Measurements from ENCODE around the gene HDGFL3. TPM values are rescaled to one million over a fixed set of nuclear protein-coding genes. Genes with fewer than 3 reads are reported as not detected.
"Not testable (repeated sequence)": the region's sequence is repeated elsewhere in the genome, so short reads cannot be mapped to it uniquely, and the experiment has no call there.

Gene HDGFL3
- total RNA-seq, 6 donors from 2014 or later: 16.8 to 36.8 (median 22.8) TPM

GRCh38 chr15:83160741-83161140, 46.9 kb downstream of the HDGFL3 start:
- H3K36me3 ChIP-seq: peaks cover 0 to 18% (median 2%) of the 10 kb centered on the region in 4 donors
- H3K9me3 ChIP-seq: no peaks in the 10 kb centered on the region
- no peak overlapping the region for H3K27ac ChIP-seq
- no peak for ATAC-seq (ENCODE audit: low FRiP score in 2 of 2)
- no peaks in the 10 kb centered on the region for H3K4me1 ChIP-seq
- H3K4me3 ChIP-seq: no peak overlapping the region
- 95 to 96% methylated on average over 3 of the region's 3 CpGs for WGBS, 2 donors
- no peaks in the 10 kb centered on the region for H3K27me3 ChIP-seq
- DNase-seq: no peak
- TF ChIP-seq POLR2A (IDR thresholded peaks at IDR 0.05) (no peak), CTCF (IDR thresholded peaks at IDR 0.05) (no peak), POLR2AphosphoS5 (IDR thresholded peaks at IDR 0.05) (no peak), EP300 (IDR thresholded peaks at IDR 0.05) (no peak)

- TF ChIP-seq EP300 (IDR thresholded peaks at IDR 0.05) (no peak), CTCF (IDR thresholded peaks at IDR 0.05) (no peak), POLR2AphosphoS5 (IDR thresholded peaks at IDR 0.05) (no peak), POLR2A (IDR thresholded peaks at IDR 0.05) (no peak)
- DNase-seq (no peak), ATAC-seq (ENCODE audit: low FRiP score in 2 of 2) (no peak)
- Histone ChIP-seq H3K27ac (no peak overlapping the region), H3K36me3 (peaks cover 0 to 18% (median 2%) of the 10 kb centered on the region in 4 donors), H3K27me3 (no peaks in the 10 kb centered on the region), H3K4me3 (no peak overlapping the region), H3K9me3 (no peaks in the 10 kb centered on the region), H3K4me1 (no peaks in the 10 kb centered on the region)
- 74 to 82% methylated on average over 1 of the region's 1 CpG for WGBS, 2 donors
Measured at GRCh38 chr15:83158393-83158792, 49.2 kb downstream of the HDGFL3 start.

- Histone ChIP-seq H3K9me3 (no peaks in the 10 kb centered on the region), H3K27ac (no peak overlapping the region), H3K27me3 (no peaks in the 10 kb centered on the region), H3K36me3 (peaks cover 0 to 26% (median 2%) of the 10 kb centered on the region in 4 donors), H3K4me3 (no peak overlapping the region), H3K4me1 (no peaks in the 10 kb centered on the region)
- ATAC-seq (ENCODE audit: low FRiP score in 2 of 2) (no peak), DNase-seq (no peak)
- TF ChIP-seq CTCF (IDR thresholded peaks at IDR 0.05) (no peak), POLR2A (IDR thresholded peaks at IDR 0.05) (no peak), EP300 (IDR thresholded peaks at IDR 0.05) (no peak), POLR2AphosphoS5 (IDR thresholded peaks at IDR 0.05) (no peak)
- WGBS, 2 donors: 64 to 83% methylated on average over 1 of the region's 1 CpG
Measured at GRCh38 chr15:83155942-83156341, 51.7 kb downstream of the HDGFL3 start.

- no peaks in the 10 kb centered on the region for H3K27me3 ChIP-seq
- H3K4me1 ChIP-seq: no peaks in the 10 kb centered on the region
- DNase-seq (no peak), ATAC-seq (ENCODE audit: low FRiP score in 2 of 2) (no peak)
- no peak overlapping the region for H3K4me3 ChIP-seq
- H3K27ac ChIP-seq: no peak overlapping the region
- TF ChIP-seq CTCF (IDR thresholded peaks at IDR 0.05) (no peak), POLR2AphosphoS5 (IDR thresholded peaks at IDR 0.05) (no peak), EP300 (IDR thresholded peaks at IDR 0.05) (no peak), POLR2A (IDR thresholded peaks at IDR 0.05) (no peak)
- no peaks in the 10 kb centered on the region for H3K9me3 ChIP-seq
- WGBS, 2 donors: 94 to 100% methylated on average over 1 of the region's 1 CpG
- peaks cover 0 to 51% (median 2%) of the 10 kb centered on the region in 4 donors for H3K36me3 ChIP-seq
Measured at GRCh38 chr15:83153288-83153687, 54.3 kb downstream of the HDGFL3 start.

- peaks cover 0 to 48% (median 9%) of the 10 kb centered on the region in 4 donors for H3K36me3 ChIP-seq
- 85 to 87% methylated on average over 3 of the region's 3 CpGs for WGBS, 2 donors
Measured at GRCh38 chr15:83144771-83145170, 62.9 kb downstream of the HDGFL3 start.

GRCh38 chr15:83142151-83142550, 65.5 kb downstream of the HDGFL3 start:
- H3K27ac ChIP-seq; H3K4me1 ChIP-seq; H3K9me3 ChIP-seq; H3K4me3 ChIP-seq; H3K27me3 ChIP-seq; DNase-seq; ATAC-seq (ENCODE audit: low FRiP score in 2 of 2): not testable (repeated sequence)
- WGBS, 2 donors: 97 to 99% methylated on average over 3 of the region's 3 CpGs
- H3K36me3 ChIP-seq: peaks cover 0 to 50% (median 14%) of the 10 kb centered on the region in 4 donors

More at GRCh38 chr15:83144771-83145170, 62.9 kb downstream of the HDGFL3 start:
- DNase-seq (no peak), ATAC-seq (ENCODE audit: low FRiP score in 2 of 2) (no peak)
- no peak for TF ChIP-seq CTCF (IDR thresholded peaks at IDR 0.05)
- TF ChIP-seq EP300 (IDR thresholded peaks at IDR 0.05): no peak
- no peak for TF ChIP-seq POLR2AphosphoS5 (IDR thresholded peaks at IDR 0.05)
- no peak for TF ChIP-seq POLR2A (IDR thresholded peaks at IDR 0.05)
- no peak overlapping the region for H3K27ac ChIP-seq
- H3K4me3 ChIP-seq: no peak overlapping the region
- H3K27me3 ChIP-seq: no peaks in the 10 kb centered on the region
- H3K9me3 ChIP-seq: no peaks in the 10 kb centered on the region
- no peaks in the 10 kb centered on the region for H3K4me1 ChIP-seq
